GM04504 (cell line): ENCODE results near the gene TPD52L3.
A peak's percentile ranks its signal among the peaks of the same experiment; 100 is the strongest.

Source experiments
- DNase-seq: peaks from one replicate; pipeline ENCODE4 v3.0.0-alpha.2; 2012; ENCODE audit warnings: low read depth

TPD52L3 gene

GRCh38 chr9:6328103-6328502 lies at the start of gene TPD52L3:
Gene TPD52L3, plus strand, starts transcription at chr9:6328375. Its CDS starts 221 bp downstream, at chr9:6328596.
- no peak for DNase-seq

GRCh38 chr9:6301858-6302257 lies 26.3 kb upstream of the TPD52L3 start:
- DNase-seq = no peak

DNA sequence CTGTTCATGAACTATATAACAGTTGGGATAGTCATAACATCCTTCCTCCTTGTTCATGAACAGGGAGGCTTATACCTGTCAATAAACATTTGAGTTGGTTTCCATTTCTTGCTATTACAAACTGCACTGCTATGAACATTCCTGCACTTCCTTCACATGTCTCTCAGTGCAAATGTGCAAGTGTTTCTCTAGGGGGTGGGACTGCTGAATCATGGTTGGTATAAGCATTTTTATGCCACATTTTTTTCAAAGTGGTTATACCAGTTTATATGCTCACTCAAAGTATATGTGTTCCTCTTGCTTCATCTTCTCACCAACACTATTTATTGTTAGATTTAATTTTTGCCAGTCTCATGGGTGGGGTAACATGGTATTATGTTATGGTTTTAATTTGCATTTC lies 25.8 kb upstream of the TPD52L3 start:
- no peak for DNase-seq

DNA sequence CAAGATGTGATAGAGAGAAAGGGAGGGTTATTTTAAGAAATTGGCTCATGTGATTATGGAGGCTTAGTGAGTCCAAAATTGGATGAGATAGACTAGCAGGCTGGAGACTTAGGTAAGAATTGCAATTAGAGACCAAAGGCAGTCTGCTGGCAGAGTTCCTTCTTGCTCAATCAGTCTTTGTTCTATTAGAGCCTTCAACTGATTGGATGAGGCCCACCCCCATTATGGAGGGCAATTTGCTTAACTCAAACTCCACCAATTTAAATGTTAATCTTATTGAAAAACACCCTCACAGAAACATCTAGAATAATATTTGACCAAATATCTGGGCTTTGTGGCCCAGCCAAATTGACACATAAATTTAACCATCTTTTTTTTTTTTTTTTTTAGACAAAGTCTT lies 23.9 kb upstream of the TPD52L3 start:
- DNase-seq = no peak

DNA sequence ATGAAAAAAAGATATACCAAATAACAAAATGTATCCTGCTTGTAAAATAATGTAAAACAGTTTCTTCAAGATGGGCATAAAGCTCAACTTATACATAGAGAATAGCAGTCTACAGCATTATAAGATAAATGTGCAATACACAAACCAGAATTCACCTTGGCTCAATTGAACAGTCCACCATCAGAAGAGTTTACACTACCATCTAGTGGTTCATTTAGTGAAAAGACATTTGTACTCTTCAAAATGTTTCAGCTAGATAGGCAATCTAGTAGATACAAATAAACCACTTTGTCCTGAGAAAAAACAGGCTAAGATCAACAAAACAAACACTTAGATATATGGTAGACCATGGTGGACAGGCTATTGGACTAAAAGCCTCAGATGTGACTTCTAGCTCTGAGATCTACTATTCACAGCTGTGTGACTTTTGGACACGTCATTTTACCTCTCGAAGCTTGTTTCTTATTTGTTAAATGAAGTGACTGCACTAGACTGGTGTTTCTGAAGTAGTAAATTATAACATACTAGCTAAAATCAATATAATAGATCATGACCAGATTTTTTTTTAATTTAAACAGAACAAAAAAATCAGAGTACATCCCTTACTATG lies 22.1 kb upstream of the TPD52L3 start:
- DNase-seq = peak; percentile 12

DNA sequence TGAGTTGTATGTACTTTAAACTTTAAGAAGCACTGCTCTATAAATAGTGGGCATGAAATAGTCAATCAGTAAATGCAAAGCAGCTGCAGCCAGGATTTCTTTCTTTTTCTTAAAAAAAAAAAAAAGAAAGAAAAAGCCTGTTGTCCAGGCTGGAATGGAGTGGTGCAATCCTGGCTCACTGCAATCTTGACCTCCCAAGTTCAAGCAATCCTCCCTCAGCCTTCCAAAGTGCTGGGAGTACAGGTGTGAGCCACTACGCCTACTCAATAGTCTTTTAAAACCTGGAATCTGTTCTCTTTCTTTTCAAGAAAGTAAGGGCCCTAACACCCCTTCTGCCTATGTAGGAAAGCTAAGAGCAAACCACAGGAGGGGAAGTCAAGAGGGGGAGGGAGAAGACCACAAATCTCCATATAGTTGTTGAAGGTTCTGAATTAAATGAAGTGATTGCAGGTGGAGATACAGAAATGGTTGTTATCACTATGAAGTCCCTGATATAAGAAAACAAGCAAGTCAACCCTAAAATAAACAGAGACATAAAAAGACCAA lies 20.6 kb upstream of the TPD52L3 start:
- no peak for DNase-seq

GRCh38 chr9:6330958-6331634 lies 2.9 kb downstream of the TPD52L3 start:
- no peak for DNase-seq

DNA sequence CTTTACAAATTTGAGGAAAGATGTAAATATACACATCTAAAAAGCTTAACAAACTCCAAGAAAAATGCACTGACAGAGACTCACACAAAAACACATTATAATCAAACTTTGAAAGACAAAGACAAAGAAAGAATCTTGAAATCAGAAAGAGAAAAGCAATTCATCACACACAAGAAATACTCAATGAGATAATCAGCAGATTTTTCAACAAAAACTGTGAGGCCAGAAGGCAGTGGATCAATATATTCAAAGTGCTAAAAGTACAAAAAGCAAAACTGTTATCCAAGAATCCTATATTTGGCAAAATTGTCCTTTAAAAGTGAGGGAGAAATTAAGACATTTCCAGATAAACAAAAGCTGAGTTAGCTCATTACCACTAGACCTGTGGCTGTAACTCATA lies 6.1 kb downstream of the TPD52L3 start:
- DNase-seq = no peak

- no peak for DNase-seq
Measured at GRCh38 chr9:6348766-6349165, 20.6 kb downstream of the TPD52L3 start.

GRCh38 chr9:6351737-6352136 lies 23.6 kb downstream of the TPD52L3 start:
- no peak for DNase-seq

GRCh38 chr9:6354072-6354686 lies 26.0 kb downstream of the TPD52L3 start:
- peak; percentile 40 for DNase-seq

DNA sequence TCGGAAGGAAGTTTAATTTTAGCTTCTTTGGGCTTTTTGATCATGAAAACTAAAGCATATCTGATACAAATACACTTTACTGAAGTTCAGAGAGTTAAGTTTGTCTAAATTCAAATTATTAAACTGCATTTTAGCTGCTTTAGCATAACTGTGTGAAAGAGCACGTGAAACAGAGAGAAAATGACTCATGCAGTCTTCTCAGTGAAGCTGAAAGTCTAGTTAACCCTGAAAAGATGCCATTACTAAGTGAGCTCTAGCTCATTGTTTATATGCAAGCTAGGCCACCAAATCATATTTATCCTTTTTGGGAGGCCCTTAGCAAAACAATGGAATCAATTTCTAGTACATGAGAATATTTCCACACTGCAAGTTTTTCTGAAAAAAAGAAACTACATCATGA lies 27.6 kb downstream of the TPD52L3 start:
- DNase-seq = peak; percentile 27

DNA sequence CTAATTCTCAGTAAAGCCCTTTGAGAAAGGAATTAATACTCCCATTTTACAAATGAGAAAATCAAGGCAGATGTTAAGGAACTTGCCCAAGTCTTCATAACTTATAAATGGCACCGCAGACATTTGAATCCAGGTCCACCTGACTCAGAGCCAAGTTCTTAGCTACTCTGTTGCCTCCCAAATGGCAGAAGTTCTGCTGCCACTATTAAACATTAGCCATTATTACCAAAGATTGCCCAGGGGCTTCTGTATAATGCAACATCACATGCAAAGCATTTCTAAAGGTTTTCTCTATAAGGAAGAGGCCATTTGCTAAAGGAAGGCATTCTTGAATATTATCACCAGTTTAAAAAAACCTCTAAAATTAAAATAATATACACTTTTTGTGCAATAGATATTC lies 28.3 kb downstream of the TPD52L3 start:
- DNase-seq = no peak

- no peak for DNase-seq
Measured at GRCh38 chr9:6356904-6357303, 28.7 kb downstream of the TPD52L3 start.

DNA sequence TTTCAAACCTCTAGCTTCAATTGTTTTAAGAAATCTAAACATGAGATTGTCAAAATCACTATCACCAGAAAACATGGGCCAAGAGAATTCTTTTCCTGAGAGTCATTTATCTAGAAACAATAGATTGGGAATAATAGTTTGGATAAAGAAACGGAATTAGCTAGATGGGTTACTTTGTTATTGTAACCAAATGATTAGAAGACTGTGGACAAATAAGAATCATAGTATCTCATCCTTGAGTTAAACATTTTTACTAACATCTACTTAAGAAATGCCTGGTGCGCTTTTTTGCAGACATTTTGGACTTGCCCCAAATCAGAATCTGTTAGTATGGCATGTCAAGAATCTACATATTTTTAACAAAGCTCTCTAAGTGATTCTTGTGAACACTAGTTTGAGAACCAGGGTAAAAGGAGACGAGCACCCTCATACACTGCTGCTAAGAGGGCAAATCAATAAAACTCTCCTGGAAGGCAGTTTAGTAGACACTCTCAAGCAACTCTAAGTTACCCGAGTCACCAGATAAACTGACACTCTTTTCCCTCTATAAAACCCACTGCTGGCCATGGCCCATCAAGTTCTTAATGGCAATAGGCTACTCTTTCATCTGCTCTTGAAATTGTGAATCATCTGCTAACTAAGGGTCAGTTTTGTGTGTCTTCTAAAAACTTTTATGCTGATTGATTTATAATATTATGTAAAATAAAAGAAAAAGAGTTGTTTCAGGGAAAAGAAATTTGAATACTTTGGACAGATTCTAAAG lies 39.1 kb downstream of the TPD52L3 start:
- no peak for DNase-seq

DNA sequence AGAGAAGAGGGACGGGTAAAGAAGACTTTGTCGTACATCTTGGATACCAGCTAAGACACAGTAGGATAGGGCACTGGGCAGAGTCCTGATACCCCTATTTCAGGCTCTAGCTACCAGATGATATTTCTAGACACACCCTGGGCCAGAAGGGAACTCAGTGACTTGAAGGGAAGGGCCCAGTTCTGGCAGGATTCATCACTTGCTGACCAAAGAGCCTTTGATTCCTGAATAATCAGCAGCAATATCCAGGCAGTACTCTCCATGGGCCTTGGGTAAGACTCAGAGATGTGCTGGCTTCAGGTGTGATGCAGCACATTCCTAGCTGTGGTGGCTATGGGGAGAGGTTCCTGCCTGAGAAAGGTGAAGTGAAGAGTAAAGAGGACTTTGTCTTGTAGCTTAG lies 40.7 kb downstream of the TPD52L3 start:
- DNase-seq = no peak
